WTC11 (cell line): ENCODE data around the gene HMX3. TPM values are rescaled to one million over a fixed set of nuclear protein-coding genes. Genes with fewer than 3 reads are reported as not detected.

ENCODE experiments used
- ATAC-seq: fragments of 200-7000 bp; cut with Tn5 transposase; 2 replicates; pipeline ENCODE4 v1.10.0; 2021; ENCODE audit warnings: mild to moderate bottlenecking, moderate library complexity
- CTCF ChIA-PET: fragments of 300-600 bp; sonication (Branson Sonifier 250); formaldehyde crosslinking; loops from one replicate; lab custom pipeline; 2021; ENCODE audit warnings: antibody characterized with exemption; lab: Charles Lee
- POLR2A ChIA-PET: fragments of 350-600 bp; sonication (Branson Sonifier 250); formaldehyde crosslinking; loops from one replicate; lab custom pipeline; 2021; ENCODE audit warnings: antibody characterized with exemption; lab: Charles Lee
- DNase-seq: peaks from one replicate; pipeline ENCODE4 v3.0.0; 2021; ENCODE audit warnings: low spot score
- H3K27ac Mint-ChIP-seq: 2 replicates; pipeline ENCODE4 v1.8.0; 2021; ENCODE audit warnings: mixed read lengths
- H3K27me3 Mint-ChIP-seq: 2 replicates; pipeline ENCODE4 v1.8.0; 2021; ENCODE audit warnings: low read depth, mild to moderate bottlenecking, moderate library complexity, mixed read lengths
- H3K36me3 Mint-ChIP-seq: 2 replicates; pipeline ENCODE4 v1.8.0; 2021; ENCODE audit warnings: mixed read lengths
- H3K4me1 Mint-ChIP-seq: 2 replicates; pipeline ENCODE4 v1.8.0; 2022; ENCODE audit warnings: mixed read lengths
- H3K4me3 Mint-ChIP-seq: 2 replicates; pipeline ENCODE4 v1.8.0; 2021; ENCODE audit warnings: mild to moderate bottlenecking, moderate library complexity, mixed read lengths
- H3K9me3 Mint-ChIP-seq: 2 replicates; pipeline ENCODE4 v1.8.0; 2021; ENCODE audit warnings: mixed read lengths
- ATF3 ChIP-seq: sonication (generic); formaldehyde crosslinking; conservative IDR thresholded peaks from 2 replicates; pipeline ENCODE4 v1.8.1; 2022; ENCODE audit warnings: mild to moderate bottlenecking, missing genetic modification reagents
- CDX4 ChIP-seq: fragments of 250-450 bp; sonication (Bioruptor Pico); IDR thresholded peaks from 2 replicates; pipeline ENCODE4 v1.9.0; 2021; ENCODE audit warnings: moderate library complexity, mild to moderate bottlenecking, inconsistent platforms, borderline replicate concordance
- EMX1 ChIP-seq: fragments of 250-450 bp; sonication (Bioruptor Pico); IDR thresholded peaks from 2 replicates; pipeline ENCODE4 v1.8.0; 2021; ENCODE audit warnings: mild to moderate bottlenecking
- FOXJ3 ChIP-seq: sonication (generic); formaldehyde crosslinking; IDR thresholded peaks from 2 replicates; pipeline ENCODE4 v1.9.0; 2021; ENCODE audit warnings: missing genetic modification reagents, mild to moderate bottlenecking, borderline replicate concordance
- FOXK1 ChIP-seq: sonication (generic); formaldehyde crosslinking; IDR thresholded peaks from 2 replicates; pipeline ENCODE4 v1.8.0; 2022; ENCODE audit warnings: mild to moderate bottlenecking, moderate library complexity, missing genetic modification reagents
- GABPB1 ChIP-seq: sonication (generic); formaldehyde crosslinking; IDR thresholded peaks from 2 replicates; pipeline ENCODE4 v1.8.1; 2023; ENCODE audit warnings: mild to moderate bottlenecking, missing genetic modification reagents
- HMGA2 ChIP-seq: fragments of 250-450 bp; sonication (Bioruptor Pico); IDR thresholded peaks from 2 replicates; pipeline ENCODE4 v1.4.0; 2021; ENCODE audit warnings: mild to moderate bottlenecking, moderate library complexity
- IRF2 ChIP-seq: sonication (generic); formaldehyde crosslinking; IDR thresholded peaks from 2 replicates; pipeline ENCODE4 v1.8.0; 2022; ENCODE audit warnings: low read depth, missing genetic modification reagents, borderline replicate concordance
- JAZF1 ChIP-seq: fragments of 250-450 bp; sonication (Bioruptor Pico); IDR thresholded peaks from 2 replicates; pipeline ENCODE4 v1.9.0; 2021; ENCODE audit warnings: moderate library complexity, mild to moderate bottlenecking, inconsistent platforms
- MYBL2 ChIP-seq: sonication (generic); formaldehyde crosslinking; IDR thresholded peaks from 2 replicates; pipeline ENCODE4 v1.8.1; 2023; ENCODE audit warnings: mild to moderate bottlenecking, moderate library complexity, missing genetic modification reagents
- NFATC4 ChIP-seq: fragments of 250-450 bp; sonication (Bioruptor Pico); IDR thresholded peaks from 2 replicates; pipeline ENCODE4 v1.9.0; 2021; ENCODE audit warnings: mild to moderate bottlenecking
- NFE2L1 ChIP-seq: sonication (generic); formaldehyde crosslinking; IDR thresholded peaks from 2 replicates; pipeline ENCODE4 v1.8.1; 2023; ENCODE audit warnings: missing genetic modification reagents
- NR2C2 ChIP-seq: sonication (generic); formaldehyde crosslinking; IDR thresholded peaks from 2 replicates; pipeline ENCODE4 v1.8.0; 2022; ENCODE audit warnings: mild to moderate bottlenecking, missing genetic modification reagents
- RORB ChIP-seq: fragments of 250-450 bp; sonication (Bioruptor Pico); IDR thresholded peaks from 2 replicates; pipeline ENCODE4 v1.9.0; 2021; ENCODE audit warnings: mild to moderate bottlenecking
- SMAD4 ChIP-seq: sonication (generic); formaldehyde crosslinking; IDR thresholded peaks from 2 replicates; pipeline ENCODE4 v1.8.0; 2022; ENCODE audit warnings: mild to moderate bottlenecking, missing genetic modification reagents
- ZNF121 ChIP-seq: sonication (generic); formaldehyde crosslinking; IDR thresholded peaks from 2 replicates; pipeline ENCODE4 v1.8.0; 2023; ENCODE audit warnings: missing genetic modification reagents
- ZSCAN18 ChIP-seq: fragments of 250-450 bp; sonication (Bioruptor Pico); IDR thresholded peaks from 2 replicates; pipeline ENCODE4 v2.1.2; 2022; ENCODE audit warnings: mild to moderate bottlenecking, moderate library complexity
- total RNA-seq: library from RNA; stranded (reverse); gene quantifications from 3 replicates; pipeline ENCODE4 v1.2.3, GENCODE V29; 2021
- TF ChIP-seq, protein P1 (sequence below): sonication (generic); formaldehyde crosslinking; IDR thresholded peaks from 2 replicates; pipeline ENCODE4 v1.8.1; 2022; ENCODE audit warnings: mild to moderate bottlenecking, moderate library complexity, missing genetic modification reagents
- TF ChIP-seq, protein P2 (sequence below): sonication (generic); formaldehyde crosslinking; IDR thresholded peaks from 2 replicates; pipeline ENCODE4 v1.8.1; 2023; ENCODE audit warnings: mild to moderate bottlenecking, missing genetic modification reagents, borderline replicate concordance
- TF ChIP-seq, protein P3 (sequence below): sonication (generic); formaldehyde crosslinking; IDR thresholded peaks from 2 replicates; pipeline ENCODE4 v1.8.0; 2022; ENCODE audit warnings: mild to moderate bottlenecking, missing genetic modification reagents
- TF ChIP-seq, protein P4 (sequence below): fragments of 250-450 bp; sonication (Bioruptor Pico); IDR thresholded peaks from 2 replicates; pipeline ENCODE4 v1.9.0; 2021; ENCODE audit warnings: mild to moderate bottlenecking
- TF ChIP-seq, protein P5 (sequence below): fragments of 200-600 bp; IDR thresholded peaks from 2 replicates; pipeline ENCODE4 v1.8.0; 2022; ENCODE audit warnings: antibody characterized with exemption

Gene HMX3
- total RNA-seq, 1 experiment from 2014 or later = not detected

DNA sequence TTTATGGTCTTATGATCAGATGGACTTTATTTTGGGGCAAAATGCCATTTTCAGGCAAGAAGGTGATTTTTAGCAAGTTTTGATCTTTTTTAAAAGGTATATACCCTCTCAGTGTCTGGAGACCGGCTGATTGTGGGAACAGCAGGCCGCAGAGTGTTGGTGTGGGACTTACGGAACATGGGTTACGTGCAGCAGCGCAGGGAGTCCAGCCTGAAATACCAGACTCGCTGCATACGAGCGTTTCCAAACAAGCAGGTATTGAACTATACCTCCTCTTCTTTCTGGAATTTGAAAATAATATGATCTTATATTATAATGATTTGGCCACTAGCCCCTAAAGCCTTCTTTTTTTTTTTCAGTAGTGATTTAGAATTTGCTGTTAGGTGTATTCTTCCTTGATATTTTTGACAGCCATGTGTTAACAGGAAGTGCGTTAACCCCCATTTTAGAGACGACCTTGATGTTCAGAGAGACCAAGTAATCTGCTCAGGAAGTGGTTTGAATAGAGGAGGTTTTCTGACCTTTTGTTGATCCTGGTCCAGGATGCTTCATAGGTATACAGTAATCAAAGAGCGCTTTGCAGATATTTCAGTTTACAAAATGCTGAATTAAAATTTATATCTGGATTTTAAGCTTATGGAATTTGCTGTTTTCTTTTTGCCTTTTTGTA, 24.7 kb downstream of the HMX3 start:
- no peaks in the 10 kb centered on the region for H3K27me3 Mint-ChIP-seq
- no peak for ATAC-seq
- peaks cover 90% of the 10 kb centered on the region for H3K36me3 Mint-ChIP-seq
- H3K9me3 Mint-ChIP-seq = no peaks in the 10 kb centered on the region
- H3K4me3 Mint-ChIP-seq = no peak overlapping the region
- TF ChIP-seq, protein P1, sequence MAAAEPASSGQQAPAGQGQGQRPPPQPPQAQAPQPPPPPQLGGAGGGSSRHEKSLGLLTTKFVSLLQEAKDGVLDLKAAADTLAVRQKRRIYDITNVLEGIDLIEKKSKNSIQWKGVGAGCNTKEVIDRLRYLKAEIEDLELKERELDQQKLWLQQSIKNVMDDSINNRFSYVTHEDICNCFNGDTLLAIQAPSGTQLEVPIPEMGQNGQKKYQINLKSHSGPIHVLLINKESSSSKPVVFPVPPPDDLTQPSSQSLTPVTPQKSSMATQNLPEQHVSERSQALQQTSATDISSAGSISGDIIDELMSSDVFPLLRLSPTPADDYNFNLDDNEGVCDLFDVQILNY (CRISPR knock-in tag) = no peak
- TF ChIP-seq GABPB1 (CRISPR knock-in tag) (no peak), JAZF1 (CRISPR knock-in tag) (no peak), ATF3 (CRISPR knock-in tag) (no peak), NFE2L1 (CRISPR knock-in tag) (no peak), EMX1 (CRISPR knock-in tag) (no peak), NFATC4 (no peak), HMGA2 (CRISPR knock-in tag) (no peak)
- TF ChIP-seq, protein P2, sequence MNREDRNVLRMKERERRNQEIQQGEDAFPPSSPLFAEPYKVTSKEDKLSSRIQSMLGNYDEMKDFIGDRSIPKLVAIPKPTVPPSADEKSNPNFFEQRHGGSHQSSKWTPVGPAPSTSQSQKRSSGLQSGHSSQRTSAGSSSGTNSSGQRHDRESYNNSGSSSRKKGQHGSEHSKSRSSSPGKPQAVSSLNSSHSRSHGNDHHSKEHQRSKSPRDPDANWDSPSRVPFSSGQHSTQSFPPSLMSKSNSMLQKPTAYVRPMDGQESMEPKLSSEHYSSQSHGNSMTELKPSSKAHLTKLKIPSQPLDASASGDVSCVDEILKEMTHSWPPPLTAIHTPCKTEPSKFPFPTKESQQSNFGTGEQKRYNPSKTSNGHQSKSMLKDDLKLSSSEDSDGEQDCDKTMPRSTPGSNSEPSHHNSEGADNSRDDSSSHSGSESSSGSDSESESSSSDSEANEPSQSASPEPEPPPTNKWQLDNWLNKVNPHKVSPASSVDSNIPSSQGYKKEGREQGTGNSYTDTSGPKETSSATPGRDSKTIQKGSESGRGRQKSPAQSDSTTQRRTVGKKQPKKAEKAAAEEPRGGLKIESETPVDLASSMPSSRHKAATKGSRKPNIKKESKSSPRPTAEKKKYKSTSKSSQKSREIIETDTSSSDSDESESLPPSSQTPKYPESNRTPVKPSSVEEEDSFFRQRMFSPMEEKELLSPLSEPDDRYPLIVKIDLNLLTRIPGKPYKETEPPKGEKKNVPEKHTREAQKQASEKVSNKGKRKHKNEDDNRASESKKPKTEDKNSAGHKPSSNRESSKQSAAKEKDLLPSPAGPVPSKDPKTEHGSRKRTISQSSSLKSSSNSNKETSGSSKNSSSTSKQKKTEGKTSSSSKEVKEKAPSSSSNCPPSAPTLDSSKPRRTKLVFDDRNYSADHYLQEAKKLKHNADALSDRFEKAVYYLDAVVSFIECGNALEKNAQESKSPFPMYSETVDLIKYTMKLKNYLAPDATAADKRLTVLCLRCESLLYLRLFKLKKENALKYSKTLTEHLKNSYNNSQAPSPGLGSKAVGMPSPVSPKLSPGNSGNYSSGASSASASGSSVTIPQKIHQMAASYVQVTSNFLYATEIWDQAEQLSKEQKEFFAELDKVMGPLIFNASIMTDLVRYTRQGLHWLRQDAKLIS (CRISPR knock-in tag) = no peak
- peaks cover 38% of the 10 kb centered on the region for H3K4me1 Mint-ChIP-seq
- ChIA-PET POLR2A (no interaction called here), CTCF (no interaction called here)
- H3K27ac Mint-ChIP-seq = no peak overlapping the region
- DNase-seq = no peak

- no peaks in the 10 kb centered on the region for H3K27me3 Mint-ChIP-seq
- H3K4me1 Mint-ChIP-seq = peaks cover 3% of the 10 kb centered on the region; the same call in 1 of the 2 replicates
- no peak overlapping the region for H3K4me3 Mint-ChIP-seq
- H3K9me3 Mint-ChIP-seq = no peaks in the 10 kb centered on the region
- ChIA-PET CTCF (no interaction called here), POLR2A (no interaction called here)
- H3K27ac Mint-ChIP-seq = no peak overlapping the region; the same call in 1 of the 2 replicates
- DNase-seq (no peak), ATAC-seq (no peak)
- peaks cover 80% of the 10 kb centered on the region for H3K36me3 Mint-ChIP-seq
- TF ChIP-seq MYBL2 (no peak), ZNF121 (no peak), NR2C2 (CRISPR knock-in tag) (no peak), RORB (CRISPR knock-in tag) (no peak), IRF2 (CRISPR knock-in tag) (no peak), ZSCAN18 (no peak), FOXJ3 (CRISPR knock-in tag) (no peak), ATF3 (CRISPR knock-in tag) (no peak), CDX4 (CRISPR knock-in tag) (no peak), SMAD4 (CRISPR knock-in tag) (no peak), FOXK1 (CRISPR knock-in tag) (no peak), NFE2L1 (CRISPR knock-in tag) (no peak)
- TF ChIP-seq, protein P3, sequence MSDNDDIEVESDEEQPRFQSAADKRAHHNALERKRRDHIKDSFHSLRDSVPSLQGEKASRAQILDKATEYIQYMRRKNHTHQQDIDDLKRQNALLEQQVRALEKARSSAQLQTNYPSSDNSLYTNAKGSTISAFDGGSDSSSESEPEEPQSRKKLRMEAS (CRISPR knock-in tag) = no peak
- TF ChIP-seq, protein P4, sequence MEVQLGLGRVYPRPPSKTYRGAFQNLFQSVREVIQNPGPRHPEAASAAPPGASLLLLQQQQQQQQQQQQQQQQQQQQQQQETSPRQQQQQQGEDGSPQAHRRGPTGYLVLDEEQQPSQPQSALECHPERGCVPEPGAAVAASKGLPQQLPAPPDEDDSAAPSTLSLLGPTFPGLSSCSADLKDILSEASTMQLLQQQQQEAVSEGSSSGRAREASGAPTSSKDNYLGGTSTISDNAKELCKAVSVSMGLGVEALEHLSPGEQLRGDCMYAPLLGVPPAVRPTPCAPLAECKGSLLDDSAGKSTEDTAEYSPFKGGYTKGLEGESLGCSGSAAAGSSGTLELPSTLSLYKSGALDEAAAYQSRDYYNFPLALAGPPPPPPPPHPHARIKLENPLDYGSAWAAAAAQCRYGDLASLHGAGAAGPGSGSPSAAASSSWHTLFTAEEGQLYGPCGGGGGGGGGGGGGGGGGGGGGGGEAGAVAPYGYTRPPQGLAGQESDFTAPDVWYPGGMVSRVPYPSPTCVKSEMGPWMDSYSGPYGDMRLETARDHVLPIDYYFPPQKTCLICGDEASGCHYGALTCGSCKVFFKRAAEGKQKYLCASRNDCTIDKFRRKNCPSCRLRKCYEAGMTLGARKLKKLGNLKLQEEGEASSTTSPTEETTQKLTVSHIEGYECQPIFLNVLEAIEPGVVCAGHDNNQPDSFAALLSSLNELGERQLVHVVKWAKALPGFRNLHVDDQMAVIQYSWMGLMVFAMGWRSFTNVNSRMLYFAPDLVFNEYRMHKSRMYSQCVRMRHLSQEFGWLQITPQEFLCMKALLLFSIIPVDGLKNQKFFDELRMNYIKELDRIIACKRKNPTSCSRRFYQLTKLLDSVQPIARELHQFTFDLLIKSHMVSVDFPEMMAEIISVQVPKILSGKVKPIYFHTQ (CRISPR knock-in tag) = no peak
- TF ChIP-seq, protein P5, sequence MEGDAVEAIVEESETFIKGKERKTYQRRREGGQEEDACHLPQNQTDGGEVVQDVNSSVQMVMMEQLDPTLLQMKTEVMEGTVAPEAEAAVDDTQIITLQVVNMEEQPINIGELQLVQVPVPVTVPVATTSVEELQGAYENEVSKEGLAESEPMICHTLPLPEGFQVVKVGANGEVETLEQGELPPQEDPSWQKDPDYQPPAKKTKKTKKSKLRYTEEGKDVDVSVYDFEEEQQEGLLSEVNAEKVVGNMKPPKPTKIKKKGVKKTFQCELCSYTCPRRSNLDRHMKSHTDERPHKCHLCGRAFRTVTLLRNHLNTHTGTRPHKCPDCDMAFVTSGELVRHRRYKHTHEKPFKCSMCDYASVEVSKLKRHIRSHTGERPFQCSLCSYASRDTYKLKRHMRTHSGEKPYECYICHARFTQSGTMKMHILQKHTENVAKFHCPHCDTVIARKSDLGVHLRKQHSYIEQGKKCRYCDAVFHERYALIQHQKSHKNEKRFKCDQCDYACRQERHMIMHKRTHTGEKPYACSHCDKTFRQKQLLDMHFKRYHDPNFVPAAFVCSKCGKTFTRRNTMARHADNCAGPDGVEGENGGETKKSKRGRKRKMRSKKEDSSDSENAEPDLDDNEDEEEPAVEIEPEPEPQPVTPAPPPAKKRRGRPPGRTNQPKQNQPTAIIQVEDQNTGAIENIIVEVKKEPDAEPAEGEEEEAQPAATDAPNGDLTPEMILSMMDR = no peak
Measured at GRCh38 chr10:123164319-123164718, 28.5 kb downstream of the HMX3 start.
